PFSK-1 (cell line): Measurements from ENCODE around the gene FAM222B.

Source experiments
- FOXP2 ChIP-seq: optimal IDR thresholded peaks from 2 replicates; pipeline ENCODE3; 2011; ENCODE audit warnings: borderline replicate concordance, control low read depth, inconsistent platforms; ENCODE audit not compliant: insufficient read depth; ENCODE audit errors: extremely low read length, extremely low read depth
- POLR2AphosphoS5 ChIP-seq: IDR thresholded peaks from 2 replicates; pipeline ENCODE4 v1.6.1; 2012; ENCODE audit warnings: low read depth, mild to moderate bottlenecking, control low read depth, low read length, moderate library complexity
- SIN3A ChIP-seq: IDR thresholded peaks from 2 replicates; pipeline ENCODE4 v1.6.1; 2012; ENCODE audit warnings: mild to moderate bottlenecking, low read length, moderate library complexity, borderline replicate concordance; ENCODE audit not compliant: insufficient read depth
- TAF1 ChIP-seq: IDR thresholded peaks from 2 replicates; pipeline ENCODE4 v1.6.1; 2012; ENCODE audit warnings: low read length, control low read depth, borderline replicate concordance; ENCODE audit not compliant: insufficient read depth
- TF ChIP-seq, protein P1 (sequence below), 2 experiments: IDR thresholded peaks; 2 replicates each; pipeline versions ENCODE4 v1.6.1 to v1.8.0; 2011 to 2012; ENCODE audit warnings: low read depth in 2 of 2, low read length in 2 of 2, control low read depth in 1 of 2, inconsistent platforms in 1 of 2, mild to moderate bottlenecking in 1 of 2, moderate library complexity in 1 of 2; ENCODE audit not compliant: insufficient read depth in 1 of 2

DNA sequence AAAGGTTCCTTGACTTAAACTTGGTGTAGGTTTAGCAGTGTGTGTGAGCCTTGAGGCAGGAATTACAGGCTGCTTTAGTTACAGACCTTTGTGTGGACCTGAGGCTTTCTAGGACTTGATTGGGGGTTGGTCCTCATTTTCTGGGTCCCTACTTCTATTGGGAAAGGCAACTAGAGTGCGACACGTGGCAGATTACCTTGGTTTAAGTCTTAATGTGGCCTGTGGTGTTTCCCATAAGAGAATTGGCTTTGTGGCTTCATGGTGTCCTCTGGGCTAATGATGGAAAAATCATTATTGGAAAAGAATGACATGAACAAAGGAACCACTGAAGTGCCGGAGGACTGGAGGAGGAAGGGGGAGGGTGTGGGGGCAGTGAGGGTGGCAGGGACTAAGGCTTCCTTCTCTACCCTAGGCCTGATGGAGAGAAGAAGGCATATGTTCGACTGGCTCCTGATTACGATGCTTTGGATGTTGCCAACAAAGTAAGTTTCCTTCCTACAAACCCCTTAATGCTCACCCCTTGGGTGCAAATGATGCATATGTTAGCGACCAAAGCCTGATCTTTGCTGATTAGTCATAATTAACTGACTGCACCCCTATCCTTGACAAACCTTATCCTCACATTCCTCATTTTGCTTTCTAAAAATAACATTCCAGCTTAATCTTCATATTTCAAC, 119.3 kb downstream of the FAM222B start:
- TF ChIP-seq, protein P1, sequence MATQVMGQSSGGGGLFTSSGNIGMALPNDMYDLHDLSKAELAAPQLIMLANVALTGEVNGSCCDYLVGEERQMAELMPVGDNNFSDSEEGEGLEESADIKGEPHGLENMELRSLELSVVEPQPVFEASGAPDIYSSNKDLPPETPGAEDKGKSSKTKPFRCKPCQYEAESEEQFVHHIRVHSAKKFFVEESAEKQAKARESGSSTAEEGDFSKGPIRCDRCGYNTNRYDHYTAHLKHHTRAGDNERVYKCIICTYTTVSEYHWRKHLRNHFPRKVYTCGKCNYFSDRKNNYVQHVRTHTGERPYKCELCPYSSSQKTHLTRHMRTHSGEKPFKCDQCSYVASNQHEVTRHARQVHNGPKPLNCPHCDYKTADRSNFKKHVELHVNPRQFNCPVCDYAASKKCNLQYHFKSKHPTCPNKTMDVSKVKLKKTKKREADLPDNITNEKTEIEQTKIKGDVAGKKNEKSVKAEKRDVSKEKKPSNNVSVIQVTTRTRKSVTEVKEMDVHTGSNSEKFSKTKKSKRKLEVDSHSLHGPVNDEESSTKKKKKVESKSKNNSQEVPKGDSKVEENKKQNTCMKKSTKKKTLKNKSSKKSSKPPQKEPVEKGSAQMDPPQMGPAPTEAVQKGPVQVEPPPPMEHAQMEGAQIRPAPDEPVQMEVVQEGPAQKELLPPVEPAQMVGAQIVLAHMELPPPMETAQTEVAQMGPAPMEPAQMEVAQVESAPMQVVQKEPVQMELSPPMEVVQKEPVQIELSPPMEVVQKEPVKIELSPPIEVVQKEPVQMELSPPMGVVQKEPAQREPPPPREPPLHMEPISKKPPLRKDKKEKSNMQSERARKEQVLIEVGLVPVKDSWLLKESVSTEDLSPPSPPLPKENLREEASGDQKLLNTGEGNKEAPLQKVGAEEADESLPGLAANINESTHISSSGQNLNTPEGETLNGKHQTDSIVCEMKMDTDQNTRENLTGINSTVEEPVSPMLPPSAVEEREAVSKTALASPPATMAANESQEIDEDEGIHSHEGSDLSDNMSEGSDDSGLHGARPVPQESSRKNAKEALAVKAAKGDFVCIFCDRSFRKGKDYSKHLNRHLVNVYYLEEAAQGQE (IDR thresholded peaks at IDR 0.05; ENCODE audit: insufficient read depth in 1 of 2, low read depth in 2 of 2, low read length in 2 of 2), result no peak
- TF ChIP-seq TAF1 (no peak), POLR2AphosphoS5 (peak; percentile 72), SIN3A (no peak), FOXP2 (no peak)
